ENCODE results near the gene HS3ST3B1. TPM values are rescaled to one million over a fixed set of nuclear protein-coding genes. Genes with fewer than 3 reads are reported as not detected.

Gene HS3ST3B1
- total RNA-seq, 2 donors from 2014 or later, result 0.99 to 1.6 TPM

DNA sequence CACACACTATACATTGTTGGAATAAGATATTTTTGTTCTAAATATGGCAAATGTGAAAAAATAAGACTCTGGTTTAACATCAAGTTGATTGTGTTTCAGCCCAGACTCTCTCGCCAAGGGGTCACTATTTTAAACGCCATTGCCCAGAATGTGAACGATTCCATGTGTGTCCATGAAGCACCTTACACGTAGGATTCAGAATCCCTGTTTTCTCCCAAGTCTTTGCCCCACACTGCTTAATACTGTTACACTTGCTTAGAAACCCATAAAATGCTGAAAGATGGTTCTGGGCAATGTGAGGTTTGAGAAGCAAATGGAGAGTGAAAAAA lies 7.7 kb downstream of the HS3ST3B1 start:
- H3K27me3 ChIP-seq, result peaks cover 0 to 10% of the 10 kb centered on the region in 2 donors
- H3K36me3 ChIP-seq (replicated peaks in 1 of 2; ENCODE audit: insufficient read depth in 1 of 2, low read depth in 2 of 2), result no peaks in the 10 kb centered on the region
- no peak overlapping the region for H3K4me3 ChIP-seq
- intact Hi-C loops (cut with DNase I), result no loop called here
- no peak for DNase-seq
- H3K27ac ChIP-seq, result peak overlapping the region in 1 of 4 donors; percentile 26
- no peak for ATAC-seq
- WGBS, 2 donors, result 33 to 34% methylated on average over 4 of the region's 4 CpGs
- H3K4me1 ChIP-seq, result peaks cover 24% of the 10 kb centered on the region
- no peaks in the 10 kb centered on the region for H3K9me3 ChIP-seq
- no peak for TF ChIP-seq POLR2A (IDR thresholded peaks at IDR 0.05)

DNA sequence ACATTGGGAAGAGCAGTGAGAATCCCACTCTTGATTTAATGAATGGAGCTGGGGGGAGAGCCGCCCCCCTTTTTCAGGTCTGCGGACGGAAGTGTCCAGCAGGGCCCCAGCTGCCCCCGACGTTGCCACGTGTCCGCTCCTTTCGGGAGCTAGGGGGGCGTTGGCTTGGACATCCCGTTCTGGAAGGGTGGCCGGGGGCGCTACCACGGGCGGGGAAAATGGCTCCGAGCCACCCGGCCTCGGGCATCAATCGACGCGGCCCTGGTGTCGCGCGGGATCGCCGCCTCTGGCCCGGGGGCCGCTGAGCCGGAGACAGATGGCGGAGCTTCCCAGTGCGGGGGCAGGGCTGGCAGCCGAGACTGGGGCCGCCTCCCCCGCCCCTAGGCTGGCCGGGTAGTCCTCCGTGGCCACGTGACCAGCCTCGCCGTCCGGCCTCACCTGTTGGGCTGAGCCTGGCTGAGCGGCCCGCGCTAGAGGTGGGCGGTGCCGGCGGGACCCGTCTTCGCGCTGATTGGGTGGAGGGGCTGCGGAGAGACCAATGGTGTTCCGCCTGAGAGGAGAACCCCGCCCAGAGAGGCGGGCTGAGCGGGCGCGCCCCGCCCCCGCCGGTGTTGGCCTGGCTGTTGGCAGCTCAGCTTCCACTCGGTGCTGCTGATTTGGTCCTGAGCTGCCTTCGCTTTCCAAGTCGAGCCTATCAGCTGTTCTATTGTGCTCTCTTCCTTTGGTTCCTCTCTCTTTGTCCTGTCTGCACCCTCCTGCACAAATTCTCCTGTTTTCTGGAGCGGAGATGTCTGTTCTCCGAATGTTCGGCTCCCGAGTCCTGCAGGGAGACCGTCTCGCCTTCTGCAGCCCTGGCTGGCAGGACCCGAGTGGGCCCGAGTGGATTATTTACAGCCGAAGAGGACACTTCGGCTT lies 8.3 kb downstream of the HS3ST3B1 start:
- intact Hi-C loops (cut with DNase I), result no loop called here
- peak overlapping the region in 1 of 2 donors; percentile 13 for H3K4me3 ChIP-seq
- TF ChIP-seq POLR2A (IDR thresholded peaks at IDR 0.05), result peak in 2 of 3 donors; percentile 28 to 41
- TF ChIP-seq, protein P1, sequence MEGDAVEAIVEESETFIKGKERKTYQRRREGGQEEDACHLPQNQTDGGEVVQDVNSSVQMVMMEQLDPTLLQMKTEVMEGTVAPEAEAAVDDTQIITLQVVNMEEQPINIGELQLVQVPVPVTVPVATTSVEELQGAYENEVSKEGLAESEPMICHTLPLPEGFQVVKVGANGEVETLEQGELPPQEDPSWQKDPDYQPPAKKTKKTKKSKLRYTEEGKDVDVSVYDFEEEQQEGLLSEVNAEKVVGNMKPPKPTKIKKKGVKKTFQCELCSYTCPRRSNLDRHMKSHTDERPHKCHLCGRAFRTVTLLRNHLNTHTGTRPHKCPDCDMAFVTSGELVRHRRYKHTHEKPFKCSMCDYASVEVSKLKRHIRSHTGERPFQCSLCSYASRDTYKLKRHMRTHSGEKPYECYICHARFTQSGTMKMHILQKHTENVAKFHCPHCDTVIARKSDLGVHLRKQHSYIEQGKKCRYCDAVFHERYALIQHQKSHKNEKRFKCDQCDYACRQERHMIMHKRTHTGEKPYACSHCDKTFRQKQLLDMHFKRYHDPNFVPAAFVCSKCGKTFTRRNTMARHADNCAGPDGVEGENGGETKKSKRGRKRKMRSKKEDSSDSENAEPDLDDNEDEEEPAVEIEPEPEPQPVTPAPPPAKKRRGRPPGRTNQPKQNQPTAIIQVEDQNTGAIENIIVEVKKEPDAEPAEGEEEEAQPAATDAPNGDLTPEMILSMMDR (IDR thresholded peaks at IDR 0.05), result no peak
- no peaks in the 10 kb centered on the region for H3K36me3 ChIP-seq (replicated peaks in 1 of 2; ENCODE audit: insufficient read depth in 1 of 2, low read depth in 2 of 2)
- peak; percentile 88 to 97 (median 94) for DNase-seq
- H3K27me3 ChIP-seq, result peaks cover 0 to 5% of the 10 kb centered on the region in 2 donors
- H3K27ac ChIP-seq, result peak overlapping the region in 3 of 4 donors; percentile 26 to 27 (median 27)
- ATAC-seq, result peak; percentile 100
- peaks cover 18% of the 10 kb centered on the region for H3K4me1 ChIP-seq
- H3K9me3 ChIP-seq, result no peaks in the 10 kb centered on the region
- WGBS, 2 donors, result 5 to 9% methylated on average over 27 to 59 of the region's 71 CpGs

DNA sequence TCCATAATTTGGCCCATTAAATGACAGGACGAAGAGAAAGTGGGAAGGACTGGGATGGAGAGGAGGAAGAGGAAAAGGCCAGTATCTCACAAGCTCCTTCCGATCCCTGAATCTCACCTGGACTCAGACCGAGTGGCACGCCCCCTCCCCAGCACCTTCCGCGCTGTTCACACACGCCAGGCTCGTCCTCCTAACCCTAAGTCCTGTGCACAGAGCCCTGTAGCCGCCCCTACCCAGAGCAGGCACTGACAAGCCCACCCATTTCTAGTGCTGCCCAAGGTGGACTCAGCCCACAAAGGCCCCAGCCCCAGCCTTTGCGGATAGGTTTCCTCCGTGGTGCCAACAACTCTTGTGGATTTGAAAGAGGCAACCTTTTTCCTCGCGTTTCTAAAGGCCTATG lies 9.2 kb downstream of the HS3ST3B1 start:
- H3K27me3 ChIP-seq, result peaks cover 0 to 5% of the 10 kb centered on the region in 2 donors
- intact Hi-C loops (cut with DNase I), result no loop called here
- H3K4me3 ChIP-seq, result no peak overlapping the region
- no peak overlapping the region for H3K27ac ChIP-seq
- H3K36me3 ChIP-seq (replicated peaks in 1 of 2; ENCODE audit: insufficient read depth in 1 of 2, low read depth in 2 of 2), result no peaks in the 10 kb centered on the region
- no peak for ATAC-seq
- peaks cover 18% of the 10 kb centered on the region for H3K4me1 ChIP-seq
- 43 to 46% methylated on average over 13 of the region's 13 CpGs for WGBS, 2 donors
- TF ChIP-seq POLR2A (IDR thresholded peaks at IDR 0.05), result no peak
- TF ChIP-seq, protein P1 (IDR thresholded peaks at IDR 0.05), result no peak
- DNase-seq, result peak in 1 of 4 donors; percentile 14
- H3K9me3 ChIP-seq, result no peaks in the 10 kb centered on the region

DNA sequence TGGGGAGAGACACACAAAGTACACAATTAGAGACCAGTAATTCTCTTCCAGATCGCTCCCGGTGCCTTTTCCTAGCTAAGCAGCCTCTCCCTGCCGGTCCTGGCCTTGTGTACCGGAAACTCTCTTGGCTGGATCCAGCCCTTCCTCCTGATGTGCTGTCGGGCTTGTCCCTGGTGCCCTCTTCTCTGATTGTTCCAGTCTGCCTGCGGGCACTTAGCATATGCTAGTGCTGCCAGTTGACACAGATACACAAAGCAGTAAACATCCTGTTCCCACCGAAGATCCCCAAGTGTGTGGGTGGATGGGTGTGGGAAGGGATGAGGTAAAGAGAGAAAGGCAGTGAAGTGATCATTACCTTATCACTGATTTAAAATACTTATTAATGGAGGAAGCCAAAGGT lies 9.7 kb downstream of the HS3ST3B1 start:
- no peak overlapping the region for H3K4me3 ChIP-seq
- 51 to 68% methylated on average over 7 of the region's 7 CpGs for WGBS, 2 donors
- ATAC-seq, result no peak

DNA sequence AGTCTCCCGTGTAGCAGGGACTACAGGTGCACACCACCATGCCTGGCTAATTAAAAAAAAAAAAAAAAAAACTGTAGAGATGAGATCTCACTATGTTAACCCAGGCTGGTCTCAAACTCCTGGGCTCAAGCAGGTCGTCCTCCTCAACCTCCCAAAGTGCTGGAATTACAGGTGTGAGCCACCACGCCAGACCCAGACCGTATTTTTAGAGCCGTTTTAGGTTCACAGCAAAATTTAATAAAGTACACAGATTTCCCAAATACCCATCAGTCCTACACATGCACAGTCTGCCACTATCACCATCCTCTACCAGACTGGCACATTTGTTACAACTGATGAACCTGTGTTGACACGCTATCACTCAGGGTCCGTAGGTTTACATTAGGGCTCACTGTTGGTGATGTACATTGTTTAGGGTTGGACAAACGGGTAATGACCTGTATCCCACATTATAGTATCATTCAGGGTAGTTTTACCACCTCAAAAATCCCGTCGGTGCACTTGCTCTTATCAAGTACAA lies 10.4 kb downstream of the HS3ST3B1 start:
- DNase-seq (no peak), ATAC-seq (no peak)
- TF ChIP-seq, protein P1 (IDR thresholded peaks at IDR 0.05), result no peak
- no peak for TF ChIP-seq POLR2A (IDR thresholded peaks at IDR 0.05)
- Histone ChIP-seq H3K4me3 (no peak overlapping the region), H3K27ac (no peak overlapping the region), H3K36me3 (replicated peaks in 1 of 2; ENCODE audit: insufficient read depth in 1 of 2, low read depth in 2 of 2) (no peaks in the 10 kb centered on the region), H3K27me3 (no peaks in the 10 kb centered on the region), H3K9me3 (no peaks in the 10 kb centered on the region), H3K4me1 (peaks cover 18% of the 10 kb centered on the region)
- 83 to 88% methylated on average over 10 of the region's 10 CpGs for WGBS, 2 donors
- intact Hi-C loops (cut with DNase I), result no loop called here

More for the DNA sequence above, 9.7 kb downstream of the HS3ST3B1 start:
- no peak overlapping the region for H3K27ac ChIP-seq
- no peaks in the 10 kb centered on the region for H3K9me3 ChIP-seq
- H3K4me1 ChIP-seq, result peaks cover 18% of the 10 kb centered on the region
- no peak for TF ChIP-seq POLR2A (IDR thresholded peaks at IDR 0.05)
- TF ChIP-seq, protein P1 (IDR thresholded peaks at IDR 0.05), result no peak
- no peaks in the 10 kb centered on the region for H3K36me3 ChIP-seq (replicated peaks in 1 of 2; ENCODE audit: insufficient read depth in 1 of 2, low read depth in 2 of 2)
- intact Hi-C loops (cut with DNase I), result no loop called here
- no peak for DNase-seq
- peaks cover 0 to 5% of the 10 kb centered on the region in 2 donors for H3K27me3 ChIP-seq

Measured in body of pancreas (tissue), 4 donors.